GM23338 (cell line): ENCODE data around the gene KCNMB2.

Experiments used
- CREB1 ChIP-seq: fragments of 250-450 bp; sonication (Bioruptor Pico); IDR thresholded peaks from 2 replicates; pipeline ENCODE4 v1.5.0; 2020; ENCODE audit warnings: low read depth, mild to moderate bottlenecking, moderate library complexity
- CTCF ChIP-seq, 2 experiments: fragments of 200-600 bp in 1 of 2; sonication (generic) in 1 of 2; conservative IDR thresholded peaks; 2 replicates each; pipeline versions ENCODE4 v1.5.1 to v1.6.1; 2016 to 2017; ENCODE audit warnings: antibody characterized with exemption in 2 of 2, low read depth in 2 of 2, mild to moderate bottlenecking in 2 of 2, moderate library complexity in 1 of 2
- EZH2 ChIP-seq: fragments of 200-600 bp; sonication (generic); IDR thresholded peaks from one replicate; pipeline ENCODE4 v1.8.0; 2017; ENCODE audit warnings: antibody characterized with exemption, mild to moderate bottlenecking, low read depth; ENCODE audit not compliant: unreplicated experiment
- EZH2phosphoT487 ChIP-seq: fragments of 200-600 bp; sonication (generic); IDR thresholded peaks from one replicate; pipeline ENCODE4 v1.8.1; 2018; ENCODE audit warnings: antibody characterized with exemption; ENCODE audit not compliant: unreplicated experiment
- POLR2AphosphoS5 ChIP-seq: IDR thresholded peaks from 2 replicates; pipeline ENCODE4 v1.6.1; 2016; ENCODE audit warnings: antibody characterized with exemption, low read depth
- REST ChIP-seq: IDR thresholded peaks from one replicate; pipeline ENCODE4 v1.6.1; 2018; ENCODE audit warnings: antibody characterized with exemption; ENCODE audit not compliant: unreplicated experiment

- TF ChIP-seq POLR2AphosphoS5 (no peak), EZH2 (no peak), CREB1 (CRISPR knock-in tag) (no peak), CTCF (conservative IDR thresholded peaks at IDR 0.05; ENCODE audit: low read depth in 2 of 2) (no peak), REST (no peak), EZH2phosphoT487 (no peak)
These were observed 291.1 kb downstream of the KCNMB2 start for GRCh38 chr3:178827285-178827856.
